Vagina (tissue), 2 donors: ENCODE results near the gene TTL.
"Not testable (repeated sequence)": the region's sequence is repeated elsewhere in the genome, so short reads cannot be mapped to it uniquely, and the experiment has no call there.

Source experiments
- POLR2A ChIP-seq, 2 donors: fragments of 450-650 bp; IDR thresholded peaks; one replicate each; pipeline ENCODE4 v1.6.1; 2017; ENCODE audit warnings: antibody characterized with exemption in 2 of 2, mild to moderate bottlenecking in 2 of 2, moderate library complexity in 2 of 2
- POLR2AphosphoS5 ChIP-seq, 2 donors: sonication (generic); formaldehyde crosslinking; IDR thresholded peaks; one replicate each; pipeline ENCODE4 v1.9.0; 2017; ENCODE audit warnings: antibody characterized with exemption in 2 of 2, mild to moderate bottlenecking in 2 of 2, low read depth in 1 of 2; ENCODE audit not compliant: insufficient read depth in 1 of 2
- TF ChIP-seq, protein P1 (sequence below), 3 experiments: fragments of 450-650 bp in 2 of 3; fragments of 200-600 bp in 1 of 3; sonication (generic) in 1 of 3; IDR thresholded peaks; one replicate each; pipeline ENCODE4 v1.5.1; 2017 to 2019; ENCODE audit warnings: antibody characterized with exemption in 3 of 3, mild to moderate bottlenecking in 2 of 3, moderate library complexity in 2 of 3

DNA sequence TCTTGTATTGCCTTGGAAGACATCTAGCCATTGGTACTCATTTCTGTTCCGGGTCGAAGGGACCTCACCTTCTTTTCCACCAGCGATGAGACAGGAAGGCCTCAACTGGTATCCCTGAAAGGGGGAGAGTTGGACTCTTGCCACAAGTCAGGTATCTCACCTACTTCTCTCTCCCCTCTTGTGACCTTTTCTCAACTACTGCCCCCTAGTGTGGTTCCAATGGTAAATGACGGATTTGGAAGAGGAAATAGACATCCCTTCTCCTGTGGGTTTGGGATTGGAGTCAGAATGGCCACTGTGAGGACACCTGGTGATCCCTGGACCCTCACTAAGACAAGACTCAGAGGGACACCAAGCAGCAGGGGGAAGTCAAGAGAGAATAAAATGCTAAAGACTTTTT lies 13.9 kb downstream of the TTL start:
- TF ChIP-seq POLR2AphosphoS5 (IDR thresholded peaks at IDR 0.05; ENCODE audit: insufficient read depth in 1 of 2, low read depth in 1 of 2); POLR2A (IDR thresholded peaks at IDR 0.05): not testable (repeated sequence)
- TF ChIP-seq, protein P1, sequence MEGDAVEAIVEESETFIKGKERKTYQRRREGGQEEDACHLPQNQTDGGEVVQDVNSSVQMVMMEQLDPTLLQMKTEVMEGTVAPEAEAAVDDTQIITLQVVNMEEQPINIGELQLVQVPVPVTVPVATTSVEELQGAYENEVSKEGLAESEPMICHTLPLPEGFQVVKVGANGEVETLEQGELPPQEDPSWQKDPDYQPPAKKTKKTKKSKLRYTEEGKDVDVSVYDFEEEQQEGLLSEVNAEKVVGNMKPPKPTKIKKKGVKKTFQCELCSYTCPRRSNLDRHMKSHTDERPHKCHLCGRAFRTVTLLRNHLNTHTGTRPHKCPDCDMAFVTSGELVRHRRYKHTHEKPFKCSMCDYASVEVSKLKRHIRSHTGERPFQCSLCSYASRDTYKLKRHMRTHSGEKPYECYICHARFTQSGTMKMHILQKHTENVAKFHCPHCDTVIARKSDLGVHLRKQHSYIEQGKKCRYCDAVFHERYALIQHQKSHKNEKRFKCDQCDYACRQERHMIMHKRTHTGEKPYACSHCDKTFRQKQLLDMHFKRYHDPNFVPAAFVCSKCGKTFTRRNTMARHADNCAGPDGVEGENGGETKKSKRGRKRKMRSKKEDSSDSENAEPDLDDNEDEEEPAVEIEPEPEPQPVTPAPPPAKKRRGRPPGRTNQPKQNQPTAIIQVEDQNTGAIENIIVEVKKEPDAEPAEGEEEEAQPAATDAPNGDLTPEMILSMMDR (IDR thresholded peaks at IDR 0.05): not testable (repeated sequence)
